IMR-90 (cell line): ENCODE results near the gene SEPHS2. TPM values are rescaled to one million over a fixed set of nuclear protein-coding genes. Genes with fewer than 3 reads are reported as not detected.

Experiments
- ATAC-seq: fragments of 200-7000 bp; cut with Tn5 transposase; 2 replicates; pipeline ENCODE4 v1.9.1; 2020; ENCODE audit warnings: low read depth, mild to moderate bottlenecking, moderate library complexity
- BruUV-seq: library from RNA; stranded (reverse); fragments of 400-500 nt; replicated peaks from 2 replicates; lab custom pipeline; 2021; lab: Mats Ljungman, UMichigan
- CTCF ChIA-PET: fragments of 300-600 bp; formaldehyde crosslinking; extraction: SDS; loops from one replicate; lab custom pipeline; 2021; ENCODE audit warnings: antibody characterized with exemption; lab: Yijun Ruan, JAX
- POLR2A ChIA-PET: fragments of 300-600 bp; sonication (Branson Sonifier 250); formaldehyde crosslinking; loops from one replicate; lab custom pipeline; 2022; ENCODE audit warnings: antibody characterized with exemption; ENCODE audit not compliant: unreplicated experiment; lab: Charles Lee
- DNase-seq: peaks from one replicate; pipeline ENCODE4 v3.0.0; 2013
- H2AFZ ChIP-seq: replicated peaks from 2 replicates; pipeline ENCODE3; 2013; ENCODE audit warnings: low read length, mild to moderate bottlenecking; ENCODE audit not compliant: poor library complexity
- H2AK5ac ChIP-seq: 2 replicates; pipeline ENCODE4 v1.6.1; 2013; ENCODE audit warnings: low read depth, low read length, inconsistent platforms
- H2AK9ac ChIP-seq: replicated peaks from 2 replicates; pipeline ENCODE3; 2013; ENCODE audit warnings: mild to moderate bottlenecking, low read depth, low read length, moderate library complexity; ENCODE audit not compliant: poor library complexity
- H2BK120ac ChIP-seq: 2 replicates; pipeline ENCODE4 v1.6.1; 2013; ENCODE audit warnings: low read depth, low read length, inconsistent platforms
- H2BK15ac ChIP-seq: 3 replicates; pipeline ENCODE4 v1.6.1; 2013; ENCODE audit warnings: low read depth, low read length, inconsistent platforms
- H2BK20ac ChIP-seq: 2 replicates; pipeline ENCODE4 v1.6.1; 2013; ENCODE audit warnings: low read depth, mild to moderate bottlenecking, inconsistent platforms, low read length, moderate library complexity
- H2BK5ac ChIP-seq: 2 replicates; pipeline ENCODE4 v1.6.1; 2013; ENCODE audit warnings: mild to moderate bottlenecking, low read depth, low read length, inconsistent platforms; ENCODE audit not compliant: poor library complexity, severe bottlenecking
- H3K14ac ChIP-seq: replicated peaks from 2 replicates; pipeline ENCODE4 v1.6.1; 2013; ENCODE audit warnings: low read depth, low read length, inconsistent platforms
- H3K18ac ChIP-seq: 2 replicates; pipeline ENCODE4 v1.6.1; 2013; ENCODE audit warnings: low read depth, low read length, control low read depth
- H3K23ac ChIP-seq: 2 replicates; pipeline ENCODE4 v1.6.1; 2013; ENCODE audit warnings: low read depth, low read length, inconsistent platforms
- H3K27ac ChIP-seq: 2 replicates; pipeline ENCODE4 v1.5.1; 2013; ENCODE audit warnings: mild to moderate bottlenecking, control low read depth, low read length; ENCODE audit not compliant: insufficient read depth
- H3K27me3 ChIP-seq: 2 replicates; pipeline ENCODE4 v1.6.1; 2013; ENCODE audit warnings: low read length; ENCODE audit not compliant: control insufficient read depth, insufficient read depth
- H3K36me3 ChIP-seq: 2 replicates; pipeline ENCODE4 v1.6.1; 2013; ENCODE audit warnings: low read length, mixed read lengths; ENCODE audit not compliant: control insufficient read depth, insufficient read depth
- H3K4ac ChIP-seq: 2 replicates; pipeline ENCODE4 v1.6.1; 2013; ENCODE audit warnings: low read depth, low read length, inconsistent platforms
- H3K4me1 ChIP-seq: 2 replicates; pipeline ENCODE4 v1.6.1; 2013; ENCODE audit warnings: low read length, mixed read lengths; ENCODE audit not compliant: control insufficient read depth, insufficient read depth
- H3K4me2 ChIP-seq: 2 replicates; pipeline ENCODE4 v1.6.1; 2013; ENCODE audit warnings: low read depth, mild to moderate bottlenecking, control low read depth, low read length, moderate library complexity
- H3K4me3 ChIP-seq: 2 replicates; pipeline ENCODE4 v1.5.1; 2013; ENCODE audit warnings: low read depth, mild to moderate bottlenecking, control low read depth, low read length, moderate library complexity; ENCODE audit not compliant: insufficient read depth
- H3K56ac ChIP-seq: 2 replicates; pipeline ENCODE4 v1.6.1; 2013; ENCODE audit warnings: low read length, inconsistent platforms; ENCODE audit not compliant: insufficient read depth; ENCODE audit errors: extremely low read depth
- H3K79me1 ChIP-seq, 2 experiments: 2 replicates each; pipeline ENCODE4 v1.6.1; 2013; ENCODE audit warnings: low read length in 2 of 2, inconsistent platforms in 1 of 2, low read depth in 1 of 2
- H3K9ac ChIP-seq: 2 replicates; pipeline ENCODE4 v1.6.1; 2013; ENCODE audit warnings: low read depth, low read length, control low read depth
- H3K9me1 ChIP-seq: 2 replicates; pipeline ENCODE4 v1.6.1; 2013; ENCODE audit warnings: low read length, inconsistent platforms; ENCODE audit not compliant: insufficient read depth
- H3K9me3 ChIP-seq: 2 replicates; pipeline ENCODE4 v1.6.1; 2013; ENCODE audit warnings: low read length; ENCODE audit not compliant: control insufficient read depth, insufficient read depth
- H4K20me1 ChIP-seq: 2 replicates; pipeline ENCODE4 v1.6.1; 2013; ENCODE audit warnings: low read length, inconsistent platforms; ENCODE audit not compliant: insufficient read depth
- H4K5ac ChIP-seq: 2 replicates; pipeline ENCODE4 v1.6.1; 2013; ENCODE audit warnings: mild to moderate bottlenecking, low read depth, low read length, control low read depth
- H4K8ac ChIP-seq, 2 experiments: 2 replicates each; pipeline ENCODE4 v1.6.1; 2013; ENCODE audit warnings: low read depth in 2 of 2, low read length in 2 of 2, control low read depth in 1 of 2, inconsistent platforms in 1 of 2
- H4K91ac ChIP-seq: 2 replicates; pipeline ENCODE4 v1.6.1; 2013; ENCODE audit warnings: low read depth, low read length, inconsistent platforms; ENCODE audit not compliant: insufficient read depth
- BHLHE40 ChIP-seq: fragments of 150-350 bp; IDR thresholded peaks from 2 replicates; pipeline ENCODE4 v1.6.1; 2016; ENCODE audit warnings: mild to moderate bottlenecking, low read depth, low read length
- CEBPB ChIP-seq: IDR thresholded peaks from 2 replicates; pipeline ENCODE4 v1.6.1; 2012; ENCODE audit warnings: low read depth, low read length, improper control_type of control experiment
- CHD1 ChIP-seq: IDR thresholded peaks from 2 replicates; pipeline ENCODE4 v1.6.1; 2012; ENCODE audit warnings: low read depth, low read length, improper control_type of control experiment
- CTCF ChIP-seq: conservative IDR thresholded peaks from 2 replicates; pipeline ENCODE4 v1.5.1; 2012; ENCODE audit warnings: mild to moderate bottlenecking, low read depth, low read length, improper control_type of control experiment
- ELK1 ChIP-seq: fragments of 150-350 bp; IDR thresholded peaks from 2 replicates; pipeline ENCODE4 v1.6.1; 2016; ENCODE audit warnings: low read depth, mild to moderate bottlenecking, low read length, moderate library complexity, borderline replicate concordance
- FOS ChIP-seq: fragments of 150-350 bp; IDR thresholded peaks from 2 replicates; pipeline ENCODE4 v1.6.1; 2016; ENCODE audit warnings: low read depth, low read length
- MAFK ChIP-seq: IDR thresholded peaks from 2 replicates; pipeline ENCODE4 v1.6.1; 2012; ENCODE audit warnings: low read depth, low read length, improper control_type of control experiment
- MAZ ChIP-seq: IDR thresholded peaks from 2 replicates; pipeline ENCODE4 v1.6.1; 2012; ENCODE audit warnings: low read depth, mild to moderate bottlenecking, low read length, improper control_type of control experiment, moderate library complexity, borderline replicate concordance
- MXI1 ChIP-seq: IDR thresholded peaks from 2 replicates; pipeline ENCODE4 v1.6.1; 2012; ENCODE audit warnings: low read depth, mild to moderate bottlenecking, low read length, moderate library complexity, borderline replicate concordance
- NFE2L2 ChIP-seq: fragments of 150-350 bp; IDR thresholded peaks from 2 replicates; pipeline ENCODE4 v1.6.1; 2016; ENCODE audit warnings: low read depth, mild to moderate bottlenecking, low read length
- POLR2A ChIP-seq: IDR thresholded peaks from 2 replicates; pipeline ENCODE4 v1.6.1; 2012; ENCODE audit warnings: mild to moderate bottlenecking, low read depth, low read length
- RAD21 ChIP-seq: IDR thresholded peaks from 2 replicates; pipeline ENCODE4 v1.6.1; 2012; ENCODE audit warnings: low read length, improper control_type of control experiment
- RCOR1 ChIP-seq: IDR thresholded peaks from 2 replicates; pipeline ENCODE4 v1.6.1; 2012; ENCODE audit warnings: mild to moderate bottlenecking, low read length, improper control_type of control experiment; ENCODE audit not compliant: insufficient replicate concordance
- RFX5 ChIP-seq: IDR thresholded peaks from 2 replicates; pipeline ENCODE4 v1.8.0; 2012; ENCODE audit warnings: low read depth, mild to moderate bottlenecking, low read length, moderate library complexity
- SMC3 ChIP-seq: fragments of 150-350 bp; IDR thresholded peaks from 2 replicates; pipeline ENCODE4 v1.6.1; 2016; ENCODE audit warnings: low read depth, mild to moderate bottlenecking, antibody characterized with exemption, low read length, moderate library complexity
- USF2 ChIP-seq: fragments of 150-350 bp; IDR thresholded peaks from 2 replicates; pipeline ENCODE4 v1.6.1; 2017; ENCODE audit warnings: mild to moderate bottlenecking, antibody characterized with exemption, low read length, low read depth
- WGBS, 2 experiments: methylation state at CpG; one replicate each; pipeline versions ENCODE4 v1.1.5 to v1.1.7; 2013; ENCODE audit warnings: missing lambda C conversion rate in 2 of 2; ENCODE audit not compliant: insufficient read length in 1 of 2; ENCODE audit errors: extremely low coverage in 2 of 2; 5-methylcytosine and 5-hydroxymethylcytosine counted together
- dilution Hi-C: fragments of 300-500 bp; cut with HindIII; formaldehyde crosslinking; loops from one replicate; pipeline ENCODE4 v1.14.3; 2018; ENCODE audit warnings: low sequenced_read_pairs; ENCODE audit not compliant: unreplicated experiment
- in situ Hi-C: fragments of 300-500 bp; cut with MboI; formaldehyde crosslinking; loops from 3 replicates; pipeline ENCODE4 v1.14.3; 2019; ENCODE audit warnings: low sequenced_read_pairs, inconsistent platforms, mixed read lengths
- intact Hi-C: fragments of 100-400 bp; cut with micrococcal nuclease; formaldehyde crosslinking; loops from 2 replicates; pipeline ENCODE4 v1.10.0; 2022
- polyA plus RNA-seq, 3 experiments: library from polyadenylated mRNA; depleted of rRNA; stranded (reverse); fragments of >200 nt; gene quantifications; 2 replicates each; pipeline ENCODE4 v1.2.3, GENCODE V29; 2012; ENCODE audit warnings: low replicate concordance in 1 of 3
- total RNA-seq: library from RNA; depleted of rRNA; stranded (reverse); fragments of >200 nt; gene quantifications from 2 replicates; pipeline ENCODE4 v1.2.3, GENCODE V29; 2012

SEPHS2 gene
- total and polyA plus RNA-seq, 2 of the 4 experiments (the other 2 are of a cell fraction), result 10.4 to 31.4 TPM

GRCh38 chr16:30459456-30459855, 13.8 kb upstream of the SEPHS2 start:
- no peak overlapping the region for H4K8ac ChIP-seq
- dilution Hi-C loops, result no loop called here
- no peak for ATAC-seq
- H2BK120ac ChIP-seq, result no peak overlapping the region
- H4K91ac ChIP-seq, result no peak overlapping the region
- no peak for DNase-seq
- no peak overlapping the region for H3K27ac ChIP-seq
- no peak overlapping the region for H2AFZ ChIP-seq
- no peak overlapping the region for H4K5ac ChIP-seq
- no peak overlapping the region for H3K9ac ChIP-seq
- WGBS, 2 experiments, result no CpG with 5 or more reads among the region's 11 CpGs
- CTCF ChIA-PET, result no interaction called here
- no peak overlapping the region for H3K18ac ChIP-seq
- H3K27me3 ChIP-seq, result peaks cover 19% of the 10 kb centered on the region
- H2BK15ac ChIP-seq, result no peak overlapping the region
- H3K4ac ChIP-seq, result no peak overlapping the region
- no peak overlapping the region for H2AK5ac ChIP-seq
- no peak overlapping the region for H3K56ac ChIP-seq
- intact Hi-C loops, result no loop called here
- no peak overlapping the region for H3K23ac ChIP-seq
- TF ChIP-seq BHLHE40 (no peak), MXI1 (no peak), SMC3 (no peak), FOS (no peak), USF2 (no peak), CEBPB (no peak), MAZ (no peak), ELK1 (no peak), MAFK (no peak), CHD1 (no peak), NFE2L2 (no peak), RCOR1 (no peak), CTCF (no peak), POLR2A (no peak), RAD21 (no peak), RFX5 (no peak)
- no TSS peak for BruUV-seq
- H2BK5ac ChIP-seq, result no peak overlapping the region
- H3K36me3 ChIP-seq, result no peaks in the 10 kb centered on the region
- H3K14ac ChIP-seq, result no peak overlapping the region
- no peaks in the 10 kb centered on the region for H3K4me1 ChIP-seq
- no peaks in the 10 kb centered on the region for H4K20me1 ChIP-seq
- no peaks in the 10 kb centered on the region for H3K79me1 ChIP-seq
- no peak overlapping the region for H3K4me3 ChIP-seq
- no peaks in the 10 kb centered on the region for H3K9me3 ChIP-seq
- H2AK9ac ChIP-seq, result no peak overlapping the region
- in situ Hi-C loops, result no loop called here
- H3K4me2 ChIP-seq, result no peak overlapping the region
- POLR2A ChIA-PET, result no interaction called here
- H3K9me1 ChIP-seq, result no peaks in the 10 kb centered on the region
- H2BK20ac ChIP-seq, result no peak overlapping the region
